Measurements from ENCODE around the gene PCYT1A.
"Not testable (repeated sequence)": the region's sequence is repeated elsewhere in the genome, so short reads cannot be mapped to it uniquely, and the experiment has no call there.

PCYT1A gene

DNA sequence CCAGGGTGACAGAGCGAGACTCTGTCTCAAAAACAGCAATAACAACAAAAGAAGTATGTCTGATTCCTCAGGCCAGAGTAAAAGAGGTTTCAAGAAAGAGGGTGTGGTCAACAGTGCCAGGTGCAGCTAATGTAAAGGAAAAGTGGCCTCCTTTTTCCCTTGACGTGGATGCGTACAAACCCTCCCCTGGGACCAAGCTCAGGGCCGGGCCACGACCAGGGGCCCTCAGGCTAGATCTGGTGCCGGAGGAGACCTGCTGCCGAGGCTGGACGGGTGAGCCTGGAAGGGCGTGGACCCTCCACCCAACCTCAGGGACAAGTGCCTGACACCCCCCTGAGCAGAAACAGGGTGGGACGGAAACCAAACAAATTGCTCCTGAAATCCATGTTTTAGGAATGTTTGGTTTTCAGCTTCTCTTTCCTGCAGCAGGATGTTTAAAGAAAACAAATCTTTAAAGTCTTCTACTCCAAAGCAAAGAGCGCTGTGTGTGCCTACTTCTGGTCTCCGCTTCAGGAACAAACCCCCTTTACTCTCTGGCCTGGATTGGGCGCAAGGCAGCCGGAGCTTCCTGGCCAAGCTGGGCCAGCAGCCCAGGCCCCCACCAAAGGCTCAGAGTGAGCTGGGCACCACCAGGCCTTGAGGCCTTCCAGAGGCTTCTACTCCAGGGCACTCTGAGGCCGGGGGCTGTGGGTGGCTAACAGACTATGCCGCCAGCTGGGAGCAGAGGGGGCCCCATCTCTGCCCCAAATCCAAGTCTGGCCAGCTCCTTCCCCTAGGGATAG lies 97.8 kb downstream of the PCYT1A start:
- no peak for DNase-seq

DNA sequence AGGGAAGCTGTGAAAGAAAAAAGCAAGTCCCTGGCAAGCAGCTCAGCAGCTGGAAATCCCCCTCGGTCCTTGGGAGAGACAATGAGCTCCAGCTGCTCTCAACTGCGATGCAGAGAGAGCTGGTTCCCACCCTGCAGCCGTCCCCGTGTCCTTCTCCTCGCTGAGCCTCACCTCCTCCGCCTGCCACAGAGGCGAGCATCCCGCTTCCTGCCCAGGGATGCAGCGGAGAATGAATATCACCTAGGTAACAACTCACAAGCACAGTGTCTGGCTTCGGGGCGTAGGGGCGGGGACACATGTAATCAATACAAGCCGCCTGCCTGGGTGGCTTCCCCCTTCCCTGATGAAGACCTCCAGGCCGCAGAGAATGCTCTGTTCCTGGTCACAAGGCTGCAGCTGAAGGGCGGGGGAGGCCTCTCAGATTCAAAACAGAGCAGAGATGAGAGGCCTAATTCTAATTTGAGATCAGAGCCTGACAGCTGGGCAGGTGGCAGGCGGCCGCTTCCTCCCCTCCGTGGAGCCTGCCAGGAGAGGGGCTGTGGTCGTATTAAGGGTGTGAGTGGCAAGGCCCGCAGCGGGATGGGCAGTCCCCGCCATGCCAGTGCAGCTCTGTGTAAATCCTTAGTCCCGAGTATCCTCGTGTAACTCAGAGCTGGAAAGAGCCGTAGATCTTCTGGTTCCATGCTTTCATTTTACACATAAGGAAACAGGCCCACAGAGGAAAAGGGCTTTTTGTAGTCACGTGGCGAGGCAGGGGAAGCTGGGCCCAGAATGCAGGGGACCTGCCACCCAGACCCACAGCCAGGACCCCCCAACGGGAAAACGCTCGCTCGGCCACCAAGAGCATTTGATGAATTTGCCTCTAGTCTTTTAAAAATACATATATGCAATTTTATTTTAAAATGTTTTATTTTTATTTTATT lies 100.6 kb downstream of the PCYT1A start:
- DNase-seq = no peak

DNA sequence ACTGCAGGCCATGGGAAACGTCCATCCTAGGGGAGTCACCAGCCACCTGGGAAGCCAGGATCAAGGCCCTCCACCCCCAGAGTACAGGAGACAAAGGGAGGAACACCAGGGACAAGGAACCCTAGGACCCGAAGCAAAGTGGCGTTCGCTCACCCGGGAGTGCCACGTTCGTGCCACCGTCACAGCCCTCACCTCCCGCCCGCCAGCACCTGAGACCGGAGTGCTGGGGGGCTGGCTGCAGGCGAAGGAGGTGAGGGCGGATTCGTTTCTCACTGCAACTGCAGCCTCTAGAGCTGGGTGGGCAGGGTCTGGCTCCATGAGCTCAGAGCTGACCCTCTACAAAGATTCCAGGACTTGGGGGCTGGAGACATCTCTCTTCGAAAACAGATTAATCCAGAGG lies 102.6 kb downstream of the PCYT1A start:
- no peak for DNase-seq

DNA sequence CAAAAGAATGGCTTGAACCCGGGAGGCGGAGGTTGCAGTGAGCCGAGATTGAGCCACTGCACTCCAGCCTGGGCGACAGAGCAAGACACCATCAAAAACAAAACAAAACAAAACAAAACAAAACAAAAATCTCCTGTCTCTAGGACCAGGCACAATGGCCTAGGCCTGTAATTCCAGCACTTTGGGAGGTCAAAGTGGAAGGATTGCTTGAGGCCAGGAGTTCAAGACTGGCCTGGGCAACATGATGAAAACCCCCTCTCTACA lies 103.4 kb downstream of the PCYT1A start:
- DNase-seq = not testable (repeated sequence)

DNA sequence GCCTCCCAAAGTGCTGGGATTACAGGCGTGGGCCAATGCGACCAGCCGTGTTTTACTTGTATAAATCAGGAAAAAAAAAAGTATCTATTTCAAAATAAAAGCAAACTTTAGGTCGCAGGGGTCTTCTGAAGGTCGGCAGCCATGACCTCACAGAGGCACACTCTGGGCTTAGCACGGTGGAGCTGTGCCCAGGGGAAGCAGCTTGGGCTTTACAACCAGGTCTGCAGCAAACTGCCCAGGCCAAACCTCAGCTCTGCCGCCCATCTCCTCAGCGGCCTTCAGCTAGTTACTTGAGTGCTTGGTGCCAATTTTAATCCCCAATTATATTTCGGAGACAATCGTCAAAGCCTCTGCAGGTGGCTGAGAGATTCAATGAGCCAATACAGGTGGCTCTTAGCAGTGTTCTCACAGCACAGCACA lies 106.4 kb downstream of the PCYT1A start:
- no peak for DNase-seq

DNA sequence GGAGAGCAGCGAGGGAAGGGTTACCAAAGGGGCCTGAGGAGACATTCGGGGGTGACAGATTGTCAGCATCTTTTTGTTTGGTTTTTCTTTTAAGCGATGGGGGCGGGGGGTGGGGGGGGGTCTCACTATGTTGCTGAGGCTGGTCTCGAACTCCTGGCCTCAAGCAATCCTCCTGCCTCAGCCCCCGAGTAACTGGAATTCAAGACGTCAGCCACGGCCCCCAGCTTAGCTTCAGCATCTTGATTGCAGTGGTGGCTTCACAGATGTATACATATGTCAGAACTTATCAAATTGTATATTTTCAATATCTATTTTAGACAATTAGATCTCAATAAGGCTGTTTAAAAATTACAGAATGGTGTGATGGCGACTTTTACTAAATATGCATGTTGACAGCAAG lies 107.2 kb downstream of the PCYT1A start:
- DNase-seq = no peak
